Breast epithelium (tissue), 4 donors: ENCODE data around the gene ALOX5. TPM values are rescaled to one million over a fixed set of nuclear protein-coding genes. Genes with fewer than 3 reads are reported as not detected.
A peak's percentile ranks its signal among the peaks of the same experiment; 100 is the strongest.

ENCODE experiments used
- DNase-seq, 2 donors: peaks; one replicate each; pipeline ENCODE4 v3.0.0-alpha.2; 2019; ENCODE audit warnings: low spot score in 2 of 2
- H3K27ac ChIP-seq, 2 donors: fragments of 200-600 bp; sonication (generic) in 1 of 2; one replicate each; pipeline ENCODE4 v1.5.1; 2016 to 2019; ENCODE audit warnings: mild to moderate bottlenecking in 1 of 2
- H3K27me3 ChIP-seq, 2 donors: fragments of 200-600 bp; sonication (generic) in 1 of 2; one replicate each; pipeline versions ENCODE4 v1.5.1 to v1.6.0; 2017 to 2019; ENCODE audit warnings: control low read depth in 1 of 2, mild to moderate bottlenecking in 1 of 2
- H3K36me3 ChIP-seq: fragments of 200-600 bp; one replicate; pipeline ENCODE4 v1.5.1; 2019
- H3K4me1 ChIP-seq, 2 donors: fragments of 200-600 bp; sonication (generic); one replicate each; pipeline ENCODE4 v1.5.1; 2016 to 2019; ENCODE audit warnings: control low read depth in 1 of 2
- H3K4me3 ChIP-seq, 3 donors: fragments of 200-600 bp; sonication (generic); 1 replicate in 2 of 3; 2 replicates in 1 of 3; pipeline ENCODE4 v1.5.1; 2016 to 2019; ENCODE audit warnings: mild to moderate bottlenecking in 3 of 3, moderate library complexity in 2 of 3
- H3K9me3 ChIP-seq, 2 donors: fragments of 200-600 bp; sonication (generic) in 1 of 2; one replicate each; pipeline ENCODE4 v1.5.1; 2016 to 2019; ENCODE audit warnings: control low read depth in 1 of 2
- POLR2A ChIP-seq: fragments of 450-650 bp; IDR thresholded peaks from one replicate; pipeline ENCODE4 v1.6.1; 2016; ENCODE audit warnings: antibody characterized with exemption, mild to moderate bottlenecking, moderate library complexity
- POLR2AphosphoS5 ChIP-seq, 3 donors: sonication (generic); formaldehyde crosslinking; IDR thresholded peaks; one replicate each; pipeline ENCODE4 v1.6.1; 2017; ENCODE audit warnings: antibody characterized with exemption in 3 of 3
- intact Hi-C: fragments of 100-400 bp; cut with DNase I; formaldehyde crosslinking; loops from one replicate; pipeline ENCODE4 v1.15.1; 2023; ENCODE audit warnings: low total_unique reads
- total RNA-seq, 3 donors: library from RNA; depleted of rRNA; stranded (reverse); fragments of >200 nt; gene quantifications; one replicate each; pipeline ENCODE4 v1.1.0, GENCODE V29; 2016
- TF ChIP-seq, protein P1 (sequence below), 3 donors: fragments of 450-650 bp; IDR thresholded peaks; one replicate each; pipeline ENCODE4 v1.5.1; 2016 to 2017; ENCODE audit warnings: antibody characterized with exemption in 3 of 3, mild to moderate bottlenecking in 3 of 3, moderate library complexity in 3 of 3

ALOX5 gene
- total RNA-seq, 3 donors from 2014 or later, result 33.4 to 67.5 (median 49.0) TPM

- H3K36me3 ChIP-seq, result no peaks in the 10 kb centered on the region
- DNase-seq, result peak in 1 of 2 donors; percentile 7
- no peak overlapping the region for H3K4me3 ChIP-seq
- TF ChIP-seq POLR2A (no peak), POLR2AphosphoS5 (IDR thresholded peaks at IDR 0.05) (no peak)
- TF ChIP-seq, protein P1, sequence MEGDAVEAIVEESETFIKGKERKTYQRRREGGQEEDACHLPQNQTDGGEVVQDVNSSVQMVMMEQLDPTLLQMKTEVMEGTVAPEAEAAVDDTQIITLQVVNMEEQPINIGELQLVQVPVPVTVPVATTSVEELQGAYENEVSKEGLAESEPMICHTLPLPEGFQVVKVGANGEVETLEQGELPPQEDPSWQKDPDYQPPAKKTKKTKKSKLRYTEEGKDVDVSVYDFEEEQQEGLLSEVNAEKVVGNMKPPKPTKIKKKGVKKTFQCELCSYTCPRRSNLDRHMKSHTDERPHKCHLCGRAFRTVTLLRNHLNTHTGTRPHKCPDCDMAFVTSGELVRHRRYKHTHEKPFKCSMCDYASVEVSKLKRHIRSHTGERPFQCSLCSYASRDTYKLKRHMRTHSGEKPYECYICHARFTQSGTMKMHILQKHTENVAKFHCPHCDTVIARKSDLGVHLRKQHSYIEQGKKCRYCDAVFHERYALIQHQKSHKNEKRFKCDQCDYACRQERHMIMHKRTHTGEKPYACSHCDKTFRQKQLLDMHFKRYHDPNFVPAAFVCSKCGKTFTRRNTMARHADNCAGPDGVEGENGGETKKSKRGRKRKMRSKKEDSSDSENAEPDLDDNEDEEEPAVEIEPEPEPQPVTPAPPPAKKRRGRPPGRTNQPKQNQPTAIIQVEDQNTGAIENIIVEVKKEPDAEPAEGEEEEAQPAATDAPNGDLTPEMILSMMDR (IDR thresholded peaks at IDR 0.05), result no peak
- no peaks in the 10 kb centered on the region for H3K27me3 ChIP-seq
- no peaks in the 10 kb centered on the region for H3K9me3 ChIP-seq
- H3K4me1 ChIP-seq, result no peaks in the 10 kb centered on the region
- H3K27ac ChIP-seq, result no peak overlapping the region
- intact Hi-C loops, result no loop called here
These were observed 82.2 kb downstream of the ALOX5 start for GRCh38 chr10:45456233-45456632.

DNA sequence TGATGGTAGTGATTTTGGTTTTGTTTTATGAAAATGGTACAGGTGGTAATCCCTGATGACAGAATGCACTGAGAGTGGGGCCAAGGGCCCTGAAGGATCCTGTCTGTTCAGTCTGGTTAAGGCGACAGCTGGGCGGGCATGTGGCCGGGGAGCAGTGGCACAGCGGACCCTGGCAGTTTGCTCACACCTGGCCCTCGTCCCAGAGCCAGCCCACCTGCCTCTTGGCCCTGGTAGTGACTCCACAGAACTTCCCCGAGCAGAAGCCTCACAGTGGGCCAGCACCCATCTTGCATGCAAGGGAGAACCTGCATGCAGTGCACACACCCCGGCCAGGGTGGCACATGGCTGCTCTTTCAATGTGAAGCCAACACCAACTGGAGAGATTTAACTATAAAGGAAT, 82.8 kb downstream of the ALOX5 start:
- no peak overlapping the region for H3K27ac ChIP-seq
- H3K36me3 ChIP-seq, result no peaks in the 10 kb centered on the region

DNA sequence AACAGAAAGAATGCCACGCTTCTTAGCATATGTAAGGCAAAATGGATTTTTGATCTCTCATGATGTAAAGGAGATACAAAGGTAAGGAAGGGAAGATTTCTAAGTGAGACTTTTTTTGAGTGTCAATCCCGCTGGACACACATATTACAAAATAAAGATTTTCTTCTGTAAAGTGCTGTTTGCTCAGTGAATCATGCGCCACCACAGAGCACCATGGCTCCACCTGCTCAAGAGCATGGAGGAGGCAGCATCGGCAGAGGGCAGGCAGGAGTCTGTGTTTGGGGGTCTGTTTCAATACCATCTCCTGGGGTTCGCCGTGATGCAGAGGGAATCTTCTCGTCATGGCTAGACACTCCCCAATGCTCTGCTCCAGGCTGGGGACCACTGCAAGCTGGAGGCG, 83.5 kb downstream of the ALOX5 start:
- intact Hi-C loops, result no loop called here
- H3K9me3 ChIP-seq, result no peaks in the 10 kb centered on the region
- H3K27me3 ChIP-seq, result no peaks in the 10 kb centered on the region
- no peak overlapping the region for H3K27ac ChIP-seq
- H3K36me3 ChIP-seq, result no peaks in the 10 kb centered on the region
- no peaks in the 10 kb centered on the region for H3K4me1 ChIP-seq
- DNase-seq, result peak in 1 of 2 donors; percentile 2
- no peak overlapping the region for H3K4me3 ChIP-seq
- TF ChIP-seq POLR2A, result no peak
- TF ChIP-seq, protein P1 (IDR thresholded peaks at IDR 0.05), result no peak
- no peak for TF ChIP-seq POLR2AphosphoS5 (IDR thresholded peaks at IDR 0.05)

More for the DNA sequence above, 82.8 kb downstream of the ALOX5 start:
- no peaks in the 10 kb centered on the region for H3K9me3 ChIP-seq
- no peak for TF ChIP-seq POLR2A
- H3K4me1 ChIP-seq, result no peaks in the 10 kb centered on the region
- H3K27me3 ChIP-seq, result no peaks in the 10 kb centered on the region
- intact Hi-C loops, result no loop called here
- DNase-seq, result peak in 1 of 2 donors; percentile 15
- H3K4me3 ChIP-seq, result no peak overlapping the region

DNA sequence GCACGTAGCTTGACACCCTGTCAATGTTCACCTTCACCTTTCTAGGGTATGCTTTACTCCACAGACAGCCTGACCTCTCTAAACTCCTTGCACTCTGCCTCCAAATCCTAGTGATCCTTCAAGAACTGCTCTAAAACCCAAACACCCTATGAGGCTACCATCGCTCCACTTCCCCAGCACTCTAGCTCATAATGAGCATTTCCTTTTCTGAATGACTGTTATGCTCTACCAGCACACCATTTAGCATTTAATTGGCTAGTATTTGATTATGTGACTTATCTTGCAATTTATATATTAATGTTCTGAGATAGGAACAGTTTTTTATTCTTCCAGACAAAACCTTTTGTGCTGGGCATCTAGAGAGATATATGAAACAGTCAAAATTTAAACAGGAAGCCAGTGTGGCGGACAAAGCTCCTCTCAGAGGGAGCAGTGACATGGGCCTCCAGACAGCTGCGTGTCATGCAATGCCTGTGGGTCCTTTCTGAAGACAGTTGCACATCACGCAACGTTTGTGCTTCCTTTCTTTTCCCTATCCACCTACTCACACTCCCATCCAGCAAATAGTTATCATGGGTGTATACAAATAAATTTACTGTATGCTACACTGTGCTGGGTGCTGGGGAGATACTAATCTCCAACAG, 86.3 kb downstream of the ALOX5 start:
- Histone ChIP-seq H3K27me3 (no peaks in the 10 kb centered on the region), H3K27ac (no peak overlapping the region), H3K4me1 (no peaks in the 10 kb centered on the region), H3K36me3 (no peaks in the 10 kb centered on the region), H3K9me3 (no peaks in the 10 kb centered on the region), H3K4me3 (no peak overlapping the region)
- TF ChIP-seq POLR2A, result no peak
- TF ChIP-seq, protein P1 (IDR thresholded peaks at IDR 0.05), result no peak
- TF ChIP-seq POLR2AphosphoS5 (IDR thresholded peaks at IDR 0.05), result no peak
- no peak for DNase-seq
- intact Hi-C loops, result no loop called here

DNA sequence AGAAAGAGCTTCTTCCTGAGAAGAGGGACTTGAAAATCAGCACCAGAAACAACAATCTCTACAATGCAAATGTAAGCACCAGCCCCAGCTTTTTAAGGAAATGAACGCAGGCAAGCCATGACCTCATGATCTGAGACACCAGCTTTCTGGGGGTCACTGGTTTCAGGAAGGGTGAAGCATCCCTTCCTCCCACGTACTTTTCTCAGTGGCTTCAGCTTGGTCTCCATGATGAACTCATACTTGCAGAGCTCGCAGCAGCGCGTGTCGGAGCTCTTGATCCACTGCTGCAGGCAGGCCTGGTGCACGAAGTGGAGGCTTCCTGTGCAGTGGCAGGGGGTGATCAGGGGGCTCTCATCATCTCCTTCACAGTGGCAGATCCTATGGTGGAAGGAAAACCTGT, 87.0 kb downstream of the ALOX5 start:
- intact Hi-C loops, result no loop called here
- no peak overlapping the region for H3K27ac ChIP-seq
- H3K27me3 ChIP-seq, result no peaks in the 10 kb centered on the region
- no peaks in the 10 kb centered on the region for H3K9me3 ChIP-seq
- DNase-seq, result no peak
- H3K36me3 ChIP-seq, result no peaks in the 10 kb centered on the region
- H3K4me1 ChIP-seq, result no peaks in the 10 kb centered on the region
- no peak overlapping the region for H3K4me3 ChIP-seq
- TF ChIP-seq POLR2A (no peak), POLR2AphosphoS5 (IDR thresholded peaks at IDR 0.05) (no peak)
- TF ChIP-seq, protein P1 (IDR thresholded peaks at IDR 0.05), result no peak
